Esophagus squamous epithelium (tissue), 5 donors: ENCODE measurements around the gene MRPS18B. TPM values are rescaled to one million over a fixed set of nuclear protein-coding genes. Genes with fewer than 3 reads are reported as not detected.

Experiments
- DNase-seq: peaks from one replicate; lab custom pipeline; 2025; lab: John Stamatoyannopoulos, UW
- H3K27ac ChIP-seq, 4 donors: fragments of 200-600 bp; sonication (generic); one replicate each; pipeline ENCODE4 v1.5.1; 2016 to 2019; ENCODE audit warnings: mild to moderate bottlenecking in 1 of 4
- H3K27me3 ChIP-seq, 4 donors: fragments of 200-600 bp; sonication (generic); 1 replicate in 3 of 4; 2 replicates in 1 of 4; pipeline versions ENCODE4 v1.5.1 to v1.6.0; 2017 to 2021; ENCODE audit warnings: antibody characterized with exemption in 1 of 4
- H3K36me3 ChIP-seq, 3 donors: fragments of 200-600 bp; sonication (generic); one replicate each; pipeline ENCODE4 v1.5.1; 2016 to 2019
- H3K4me1 ChIP-seq, 3 donors: fragments of 200-600 bp; sonication (generic); one replicate each; pipeline ENCODE4 v1.5.1; 2017 to 2019
- H3K4me3 ChIP-seq, 4 donors: fragments of 200-600 bp; sonication (generic); 1 replicate in 3 of 4; 2 replicates in 1 of 4; pipeline ENCODE4 v1.5.1; 2016 to 2019; ENCODE audit warnings: mild to moderate bottlenecking in 2 of 4, moderate library complexity in 1 of 4
- H3K9me3 ChIP-seq, 3 donors: fragments of 200-600 bp; sonication (generic); one replicate each; pipeline ENCODE4 v1.5.1; 2016 to 2019
- CTCF ChIP-seq, 6 experiments: fragments of 450-650 bp in 4 of 6; fragments of 200-600 bp in 2 of 6; sonication (generic) in 2 of 6; IDR thresholded peaks; one replicate each; pipeline ENCODE4 v1.5.1; 2016 to 2019; ENCODE audit warnings: antibody characterized with exemption in 6 of 6, mild to moderate bottlenecking in 4 of 6, moderate library complexity in 4 of 6
- POLR2A ChIP-seq, 4 donors: fragments of 450-650 bp; IDR thresholded peaks; one replicate each; pipeline ENCODE4 v1.6.1; 2017; ENCODE audit warnings: antibody characterized with exemption in 4 of 4, mild to moderate bottlenecking in 4 of 4, moderate library complexity in 3 of 4
- WGBS, 2 donors: methylation state at CpG; one replicate each; pipeline ENCODE4 v1.1.5; 2018; 5-methylcytosine and 5-hydroxymethylcytosine counted together
- intact Hi-C: fragments of 100-400 bp; cut with DNase I; formaldehyde crosslinking; loops from one replicate; pipeline ENCODE4 v1.15.0; 2022
- total RNA-seq, 4 donors: library from RNA; depleted of rRNA; stranded (reverse); fragments of >200 nt; gene quantifications; one replicate each; pipeline ENCODE4 v1.1.0, GENCODE V29; 2016
- donor health status: DM: yes; HTN: yes; CAD: no.

MRPS18B gene
- total RNA-seq, 4 donors from 2014 or later = 31.0 to 56.3 (median 40.6) TPM

GRCh38 chr6:30611150-30611855 is 6.3 kb upstream of the MRPS18B start:
- TF ChIP-seq CTCF (IDR thresholded peaks at IDR 0.05) (no peak), POLR2A (IDR thresholded peaks at IDR 0.05) (no peak)
- peaks cover 0 to 61% (median 22%) of the 10 kb centered on the region in 3 donors for H3K4me1 ChIP-seq
- no peaks in the 10 kb centered on the region for H3K27me3 ChIP-seq
- H3K4me3 ChIP-seq = no peak overlapping the region
- DNase-seq = no peak
- H3K27ac ChIP-seq = no peak overlapping the region
- no peaks in the 10 kb centered on the region for H3K9me3 ChIP-seq
- intact Hi-C loops = no loop called here
- 66 to 77% methylated on average over 9 of the region's 9 CpGs for WGBS, 2 donors
- peaks cover 3 to 48% (median 25%) of the 10 kb centered on the region in 3 donors for H3K36me3 ChIP-seq

- DNase-seq = no peak
- TF ChIP-seq POLR2A (IDR thresholded peaks at IDR 0.05) = no peak
- no peak for TF ChIP-seq CTCF (IDR thresholded peaks at IDR 0.05)
- Histone ChIP-seq H3K4me3 (no peak overlapping the region), H3K36me3 (peaks cover 0 to 48% (median 20%) of the 10 kb centered on the region in 3 donors), H3K4me1 (peaks cover 0 to 61% (median 22%) of the 10 kb centered on the region in 3 donors), H3K27me3 (no peaks in the 10 kb centered on the region), H3K27ac (peak overlapping the region in 1 of 4 donors; percentile 95), H3K9me3 (no peaks in the 10 kb centered on the region)
- WGBS, 2 donors = 69 to 70% methylated on average over 2 of the region's 2 CpGs
- intact Hi-C loops = no loop called here
Measured at GRCh38 chr6:30611856-30612194, 5.8 kb upstream of the MRPS18B start.

- peaks cover 0 to 45% (median 17%) of the 10 kb centered on the region in 3 donors for H3K36me3 ChIP-seq
- 20 to 31% methylated on average over 1 of the region's 1 CpG for WGBS, 2 donors
- H3K27ac ChIP-seq = peak overlapping the region in 2 of 4 donors; percentile 95 to 97
- H3K4me3 ChIP-seq = no peak overlapping the region
- H3K27me3 ChIP-seq = no peaks in the 10 kb centered on the region
- H3K4me1 ChIP-seq = peaks cover 0 to 61% (median 22%) of the 10 kb centered on the region in 3 donors
- H3K9me3 ChIP-seq = no peaks in the 10 kb centered on the region
- intact Hi-C loops = no loop called here
- DNase-seq = no peak
- TF ChIP-seq CTCF (IDR thresholded peaks at IDR 0.05) (peak in 3 of 6 experiments; percentile 8 to 33 (median 19)), POLR2A (IDR thresholded peaks at IDR 0.05) (no peak)
Measured at GRCh38 chr6:30612213-30612612, 5.4 kb upstream of the MRPS18B start.

GRCh38 chr6:30612687-30613248 is 4.9 kb upstream of the MRPS18B start:
- Histone ChIP-seq H3K27ac (peak overlapping the region; percentile 16 to 97 (median 70)), H3K4me1 (peaks cover 0 to 61% (median 22%) of the 10 kb centered on the region in 3 donors), H3K4me3 (no peak overlapping the region), H3K27me3 (no peaks in the 10 kb centered on the region), H3K36me3 (peaks cover 0 to 39% (median 16%) of the 10 kb centered on the region in 3 donors), H3K9me3 (no peaks in the 10 kb centered on the region)
- intact Hi-C loops = no loop called here
- TF ChIP-seq CTCF (IDR thresholded peaks at IDR 0.05) (no peak), POLR2A (IDR thresholded peaks at IDR 0.05) (peak in 1 of 4 donors; percentile 8)
- WGBS, 2 donors = 35 to 42% methylated on average over 6 of the region's 6 CpGs
- DNase-seq = no peak
